GM23338 (cell line): Measurements from ENCODE around the gene ARG1. TPM values are rescaled to one million over a fixed set of nuclear protein-coding genes. Genes with fewer than 3 reads are reported as not detected.
A peak's percentile ranks its signal among the peaks of the same experiment; 100 is the strongest.

Source experiments
- ATAC-seq: fragments of 200-7000 bp; cut with Tn5 transposase; 3 replicates; pipeline ENCODE4 v1.9.1; 2020
- DNase-seq: peaks from one replicate; pipeline ENCODE4 v3.0.0-alpha.2; 2015; ENCODE audit warnings: low spot score
- H2AFZ ChIP-seq: fragments of 200-600 bp; sonication (generic); 2 replicates; pipeline ENCODE4 v1.8.0; 2016; ENCODE audit warnings: antibody characterized with exemption, mild to moderate bottlenecking, moderate library complexity
- H3F3A ChIP-seq: fragments of 200-600 bp; sonication (generic); replicated peaks from 2 replicates; pipeline ENCODE4 v1.8.0; 2017; ENCODE audit warnings: antibody characterized with exemption, mixed run types, low read depth
- H3K27ac ChIP-seq: fragments of 200-600 bp; sonication (generic); 2 replicates; pipeline ENCODE4 v1.6.1; 2016; ENCODE audit warnings: low read depth
- H3K27me3 ChIP-seq: fragments of 200-600 bp; sonication (generic); 2 replicates; pipeline ENCODE4 v1.8.0; 2016; ENCODE audit warnings: mild to moderate bottlenecking, mixed run types, moderate library complexity; ENCODE audit not compliant: insufficient read depth
- H3K36me3 ChIP-seq: fragments of 200-600 bp; sonication (generic); 2 replicates; pipeline ENCODE4 v1.8.0; 2016; ENCODE audit warnings: mild to moderate bottlenecking; ENCODE audit not compliant: insufficient read depth
- H3K4me1 ChIP-seq: fragments of 200-600 bp; sonication (generic); 2 replicates; pipeline ENCODE4 v1.8.0; 2016; ENCODE audit warnings: mild to moderate bottlenecking, moderate library complexity; ENCODE audit not compliant: insufficient read depth
- H3K4me2 ChIP-seq: fragments of 200-600 bp; sonication (generic); 2 replicates; pipeline ENCODE4 v1.7.1; 2017; ENCODE audit warnings: mixed run types
- H3K4me3 ChIP-seq: fragments of 200-600 bp; sonication (generic); 2 replicates; pipeline ENCODE4 v1.6.1; 2016; ENCODE audit warnings: mixed run types
- H3K79me2 ChIP-seq: fragments of 200-600 bp; sonication (generic); replicated peaks from 2 replicates; pipeline ENCODE4 v1.8.0; 2017; ENCODE audit warnings: mild to moderate bottlenecking; ENCODE audit not compliant: insufficient read depth
- H3K9me2 ChIP-seq: fragments of 200-600 bp; sonication (generic); 2 replicates; pipeline ENCODE4 v1.8.0; 2017; ENCODE audit not compliant: insufficient read depth
- H4K20me1 ChIP-seq: fragments of 200-600 bp; sonication (generic); replicated peaks from 2 replicates; pipeline ENCODE4 v1.8.0; 2017; ENCODE audit warnings: mild to moderate bottlenecking; ENCODE audit not compliant: insufficient read depth
- H3K27ac Mint-ChIP-seq: 2 replicates; pipeline ENCODE4 v1.8.0; 2020; ENCODE audit warnings: inconsistent platforms, mild to moderate bottlenecking, moderate library complexity, mixed read lengths
- H3K27me3 Mint-ChIP-seq: 3 replicates; pipeline ENCODE4 v1.8.0; 2022; ENCODE audit warnings: low read depth, mild to moderate bottlenecking, moderate library complexity, mixed read lengths, inconsistent platforms; ENCODE audit not compliant: insufficient read depth, poor library complexity
- H3K36me3 Mint-ChIP-seq: 3 replicates; pipeline ENCODE4 v1.8.0; 2021; ENCODE audit warnings: low read depth, mild to moderate bottlenecking, inconsistent platforms, moderate library complexity, mixed read lengths
- H3K4me1 Mint-ChIP-seq: 3 replicates; pipeline ENCODE4 v1.8.0; 2020; ENCODE audit warnings: mild to moderate bottlenecking, inconsistent platforms, mixed read lengths
- H3K4me3 Mint-ChIP-seq: 3 replicates; pipeline ENCODE4 v1.8.0; 2021; ENCODE audit warnings: moderate library complexity, mild to moderate bottlenecking, inconsistent platforms, mixed read lengths
- H3K9me3 Mint-ChIP-seq: 3 replicates; pipeline ENCODE4 v1.8.0; 2020; ENCODE audit warnings: moderate library complexity, mild to moderate bottlenecking, inconsistent platforms, mixed read lengths
- CREB1 ChIP-seq: fragments of 250-450 bp; sonication (Bioruptor Pico); IDR thresholded peaks from 2 replicates; pipeline ENCODE4 v1.5.0; 2020; ENCODE audit warnings: low read depth, mild to moderate bottlenecking, moderate library complexity
- CTCF ChIP-seq, 2 experiments: fragments of 200-600 bp in 1 of 2; sonication (generic) in 1 of 2; conservative IDR thresholded peaks; 2 replicates each; pipeline versions ENCODE4 v1.5.1 to v1.6.1; 2016 to 2017; ENCODE audit warnings: antibody characterized with exemption in 2 of 2, low read depth in 2 of 2, mild to moderate bottlenecking in 2 of 2, moderate library complexity in 1 of 2
- ETS1 ChIP-seq: IDR thresholded peaks from 2 replicates; pipeline ENCODE4 v1.6.1; 2016; ENCODE audit warnings: antibody characterized with exemption
- EZH2 ChIP-seq: fragments of 200-600 bp; sonication (generic); IDR thresholded peaks from one replicate; pipeline ENCODE4 v1.8.0; 2017; ENCODE audit warnings: antibody characterized with exemption, mild to moderate bottlenecking, low read depth; ENCODE audit not compliant: unreplicated experiment
- JUNB ChIP-seq: IDR thresholded peaks from one replicate; pipeline ENCODE4 v1.6.1; 2016; ENCODE audit warnings: antibody characterized with exemption; ENCODE audit not compliant: unreplicated experiment
- NANOG ChIP-seq: IDR thresholded peaks from 2 replicates; pipeline ENCODE4 v1.6.1; 2016; ENCODE audit warnings: antibody characterized with exemption, borderline replicate concordance
- POLR2AphosphoS5 ChIP-seq: IDR thresholded peaks from 2 replicates; pipeline ENCODE4 v1.6.1; 2016; ENCODE audit warnings: antibody characterized with exemption, low read depth
- REST ChIP-seq: IDR thresholded peaks from one replicate; pipeline ENCODE4 v1.6.1; 2018; ENCODE audit warnings: antibody characterized with exemption; ENCODE audit not compliant: unreplicated experiment
- ZNF331 ChIP-seq: fragments of 250-450 bp; sonication (Bioruptor Pico); IDR thresholded peaks from 2 replicates; pipeline ENCODE4 v1.5.0; 2020; ENCODE audit warnings: low read depth, mild to moderate bottlenecking, moderate library complexity
- ZNF462 ChIP-seq: fragments of 250-450 bp; sonication (Bioruptor Pico); IDR thresholded peaks from 2 replicates; pipeline ENCODE4 v1.5.0; 2020; ENCODE audit warnings: mild to moderate bottlenecking, moderate library complexity
- polyA plus RNA-seq: library from polyadenylated mRNA; unstranded; fragments of >200 nt; fragmentation: Nextera tagmentation; extraction: Ambion mirVana; gene quantifications from 2 replicates; pipeline ENCODE4 v1.2.1, GENCODE V29; 2016
- total RNA-seq: library from RNA; depleted of rRNA; stranded (reverse); fragments of >200 nt; shearing (Covaris generic); gene quantifications from 2 replicates; pipeline ENCODE4 v1.2.3, GENCODE V29; 2014

Gene ARG1
- total and polyA plus RNA-seq, 2 experiments from 2014 or later, result 0.18 TPM; not detected in 1

GRCh38 chr6:131551902-131552301, 21.1 kb upstream of the ARG1 start (continued):
- no peak for TF ChIP-seq CTCF (conservative IDR thresholded peaks at IDR 0.05; ENCODE audit: low read depth in 2 of 2)

- Mint-ChIP-seq H3K27ac (no peak overlapping the region), H3K27me3 (peaks cover 1% of the 10 kb centered on the region), H3K9me3 (no peaks in the 10 kb centered on the region), H3K4me1 (peaks cover 4% of the 10 kb centered on the region; the same call in 2 of the 3 replicates), H3K36me3 (no peaks in the 10 kb centered on the region), H3K4me3 (no peak overlapping the region)
- no peaks in the 10 kb centered on the region for H3K9me2 ChIP-seq
- no peaks in the 10 kb centered on the region for H3K27me3 ChIP-seq
- no peaks in the 10 kb centered on the region for H3K79me2 ChIP-seq
- no peaks in the 10 kb centered on the region for H3F3A ChIP-seq
- no peaks in the 10 kb centered on the region for H3K36me3 ChIP-seq
- H3K4me3 ChIP-seq, result no peak overlapping the region
- H4K20me1 ChIP-seq, result no peaks in the 10 kb centered on the region
- no peak overlapping the region for H3K4me2 ChIP-seq
- no peak for DNase-seq
- H2AFZ ChIP-seq, result peak overlapping the region; percentile 30
- no peaks in the 10 kb centered on the region for H3K4me1 ChIP-seq
- ATAC-seq, result no peak
- no peak overlapping the region for H3K27ac ChIP-seq
- TF ChIP-seq EZH2 (no peak), ETS1 (no peak), CTCF (conservative IDR thresholded peaks at IDR 0.05; ENCODE audit: low read depth in 2 of 2) (no peak), CREB1 (CRISPR knock-in tag) (no peak), NANOG (no peak), ZNF462 (no peak), JUNB (no peak), ZNF331 (CRISPR knock-in tag) (no peak), REST (no peak), POLR2AphosphoS5 (no peak)
Measured at GRCh38 chr6:131552572-131552971, 20.5 kb upstream of the ARG1 start.
